ENCODE results near the gene ELK3. TPM values are rescaled to one million over a fixed set of nuclear protein-coding genes. Genes with fewer than 3 reads are reported as not detected.

Gene ELK3
- total RNA-seq, 3 donors from 2014 or later (not counting 1 experiment from before 2014, with no cell fraction given): 17.8 to 28.8 (median 20.9) TPM

- H3K36me3 Mint-ChIP-seq: peaks cover 15% of the 10 kb centered on the region
- H3K27ac ChIP-seq (ENCODE audit: low read length): no peak overlapping the region
- intact Hi-C loops (cut with micrococcal nuclease): no loop called here
Observed at GRCh38 chr12:96260231-96260630, 66.1 kb downstream of the ELK3 start.

GRCh38 chr12:96260644-96261043 is 66.5 kb downstream of the ELK3 start:
- Mint-ChIP-seq H3K4me1 (peaks cover 16 to 26% of the 10 kb centered on the region in 2 donors), H3K27ac (peak overlapping the region; percentile 62 to 77), H3K4me3 (no peak overlapping the region), H3K9me3 (no peaks in the 10 kb centered on the region), H3K27me3 (ENCODE audit: low read depth in 2 of 2) (no peaks in the 10 kb centered on the region), H3K36me3 (peaks cover 15% of the 10 kb centered on the region)
- Histone ChIP-seq H3K27me3 (ENCODE audit: control insufficient read depth, insufficient read depth, low read length) (no peaks in the 10 kb centered on the region), H3K27ac (ENCODE audit: low read length) (no peak overlapping the region), H3K36me3 (ENCODE audit: control insufficient read depth, insufficient read depth, low read length) (peaks cover 41% of the 10 kb centered on the region), H3K4me1 (ENCODE audit: control insufficient read depth, insufficient read depth, low read length) (peaks cover 14% of the 10 kb centered on the region), H3K4me3 (ENCODE audit: low read length) (no peak overlapping the region), H3K9me3 (ENCODE audit: control insufficient read depth, insufficient read depth, low read length) (no peaks in the 10 kb centered on the region)
- intact Hi-C loops (cut with micrococcal nuclease): no loop called here
- ATAC-seq (no peak), DNase-seq (no peak)
- WGBS (ENCODE audit: insufficient coverage): 93% methylated on average over 3 of the region's 3 CpGs
- no peak for TF ChIP-seq CTCF (IDR thresholded peaks at IDR 0.05)

More at GRCh38 chr12:96260231-96260630, 66.1 kb downstream of the ELK3 start:
- H3K9me3 Mint-ChIP-seq: no peaks in the 10 kb centered on the region
- H3K36me3 ChIP-seq (ENCODE audit: control insufficient read depth, insufficient read depth, low read length): peaks cover 41% of the 10 kb centered on the region
- no peaks in the 10 kb centered on the region for H3K9me3 ChIP-seq (ENCODE audit: control insufficient read depth, insufficient read depth, low read length)
- no peak for TF ChIP-seq CTCF (IDR thresholded peaks at IDR 0.05)
- no peaks in the 10 kb centered on the region for H3K27me3 Mint-ChIP-seq (ENCODE audit: low read depth in 2 of 2)
- no peak overlapping the region for H3K4me3 Mint-ChIP-seq
- no peak for ATAC-seq
- no peaks in the 10 kb centered on the region for H3K27me3 ChIP-seq (ENCODE audit: control insufficient read depth, insufficient read depth, low read length)
- peak overlapping the region; percentile 62 to 77 for H3K27ac Mint-ChIP-seq
- 100% methylated on average over 1 of the region's 2 CpGs for WGBS (ENCODE audit: insufficient coverage)
- H3K4me1 Mint-ChIP-seq: peaks cover 16 to 26% of the 10 kb centered on the region in 2 donors
- no peak for DNase-seq
- no peak overlapping the region for H3K4me3 ChIP-seq (ENCODE audit: low read length)
- H3K4me1 ChIP-seq (ENCODE audit: control insufficient read depth, insufficient read depth, low read length): peaks cover 14% of the 10 kb centered on the region

GRCh38 chr12:96261557-96261956 is 67.4 kb downstream of the ELK3 start:
- Histone ChIP-seq H3K9me3 (ENCODE audit: control insufficient read depth, insufficient read depth, low read length) (no peaks in the 10 kb centered on the region), H3K27ac (ENCODE audit: low read length) (no peak overlapping the region), H3K36me3 (ENCODE audit: control insufficient read depth, insufficient read depth, low read length) (peaks cover 41% of the 10 kb centered on the region), H3K27me3 (ENCODE audit: control insufficient read depth, insufficient read depth, low read length) (no peaks in the 10 kb centered on the region), H3K4me3 (ENCODE audit: low read length) (no peak overlapping the region), H3K4me1 (ENCODE audit: control insufficient read depth, insufficient read depth, low read length) (peaks cover 10% of the 10 kb centered on the region)
- Mint-ChIP-seq H3K27ac (peak overlapping the region; percentile 62 to 77), H3K36me3 (peaks cover 15% of the 10 kb centered on the region), H3K27me3 (ENCODE audit: low read depth in 2 of 2) (no peaks in the 10 kb centered on the region), H3K9me3 (no peaks in the 10 kb centered on the region), H3K4me1 (peaks cover 16 to 26% of the 10 kb centered on the region in 2 donors), H3K4me3 (no peak overlapping the region)
- no peak for TF ChIP-seq CTCF (IDR thresholded peaks at IDR 0.05)
- intact Hi-C loops (cut with micrococcal nuclease): no loop called here
- no peak for DNase-seq
- ATAC-seq: no peak
- 97% methylated on average over 5 of the region's 5 CpGs for WGBS (ENCODE audit: insufficient coverage)

GRCh38 chr12:96263449-96263902 is 69.3 kb downstream of the ELK3 start:
- Mint-ChIP-seq H3K4me3 (no peak overlapping the region), H3K27ac (peak overlapping the region; percentile 30 to 62), H3K27me3 (ENCODE audit: low read depth in 2 of 2) (no peaks in the 10 kb centered on the region), H3K9me3 (no peaks in the 10 kb centered on the region), H3K36me3 (peaks cover 15% of the 10 kb centered on the region), H3K4me1 (peaks cover 16 to 33% of the 10 kb centered on the region in 2 donors)
- no peak for ATAC-seq
- TF ChIP-seq CTCF (IDR thresholded peaks at IDR 0.05): no peak
- Histone ChIP-seq H3K9me3 (ENCODE audit: control insufficient read depth, insufficient read depth, low read length) (no peaks in the 10 kb centered on the region), H3K4me3 (ENCODE audit: low read length) (no peak overlapping the region), H3K36me3 (ENCODE audit: control insufficient read depth, insufficient read depth, low read length) (peaks cover 51% of the 10 kb centered on the region), H3K27ac (ENCODE audit: low read length) (no peak overlapping the region), H3K4me1 (ENCODE audit: control insufficient read depth, insufficient read depth, low read length) (peaks cover 4% of the 10 kb centered on the region), H3K27me3 (ENCODE audit: control insufficient read depth, insufficient read depth, low read length) (no peaks in the 10 kb centered on the region)
- intact Hi-C loops (cut with micrococcal nuclease): no loop called here
- WGBS (ENCODE audit: insufficient coverage): 88% methylated on average over 11 of the region's 11 CpGs
- DNase-seq: no peak

All from natural killer cell (primary cell).